HG02623 (cell line): ENCODE data around the gene ARL4C.

Source experiments
- ATAC-seq: cut with Tn5 transposase; IDR thresholded peaks from one replicate; pipeline ENCODE4 v1.9.1; 2021; ENCODE audit warnings: moderate library complexity; ENCODE audit not compliant: unreplicated experiment

The ARL4C gene

GRCh38 chr2:234448506-234449184, 48.2 kb downstream of the ARL4C start:
- no peak for ATAC-seq

GRCh38 chr2:234447963-234448362, 48.9 kb downstream of the ARL4C start:
- no peak for ATAC-seq

GRCh38 chr2:234447189-234447588, 49.7 kb downstream of the ARL4C start:
- no peak for ATAC-seq

- peak; percentile 94 for ATAC-seq
These were observed 50.3 kb downstream of the ARL4C start for GRCh38 chr2:234446404-234447076.

DNA sequence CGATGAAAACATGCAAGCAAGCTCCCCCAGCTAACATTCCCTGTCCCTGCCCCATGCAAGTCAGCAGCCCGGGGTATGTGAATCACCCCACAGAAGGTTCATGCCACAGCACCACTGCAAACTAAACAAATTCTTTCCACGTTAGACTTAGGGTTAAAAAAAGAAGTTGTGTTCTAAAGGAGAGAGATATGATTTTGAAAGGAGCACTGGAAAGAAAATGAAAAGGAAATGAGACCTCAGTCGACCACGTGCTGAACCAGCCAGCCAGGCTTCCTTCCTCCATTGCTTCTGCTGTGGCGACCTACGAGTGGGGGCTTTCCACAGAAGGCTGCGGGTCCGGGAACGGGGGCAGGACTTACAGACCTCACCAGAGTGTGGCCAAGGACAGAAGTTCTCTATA, 52.0 kb downstream of the ARL4C start:
- no peak for ATAC-seq

DNA sequence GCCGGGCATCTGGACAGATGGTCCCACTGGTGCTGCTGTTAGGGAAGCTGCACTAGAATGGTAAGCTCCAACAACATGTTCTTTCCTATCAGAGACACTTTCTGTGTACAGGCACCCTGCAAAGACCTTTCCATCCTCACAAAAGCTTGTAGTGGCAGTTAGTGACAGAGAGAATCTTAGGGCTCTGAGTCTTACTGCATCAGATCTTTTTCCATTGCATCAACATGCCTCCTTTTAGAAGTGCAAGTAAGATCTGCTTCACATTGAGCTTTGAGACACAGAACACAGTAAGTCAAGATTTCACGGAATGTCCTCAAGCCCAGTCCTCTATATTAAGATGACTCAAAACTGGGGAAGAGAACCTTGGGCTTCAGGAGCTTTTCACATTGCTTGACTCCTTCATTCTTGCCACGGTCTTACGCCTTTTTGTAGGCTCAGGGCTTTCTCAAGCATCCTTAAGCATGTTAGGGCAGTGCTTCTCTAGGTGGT, 52.6 kb downstream of the ARL4C start:
- ATAC-seq, result no peak
